CD4-positive, alpha-beta T cell treated with Interleukin-17A for 4 hours (primary cell): ENCODE results near the gene PRR22.
A peak's percentile ranks its signal among the peaks of the same experiment; 100 is the strongest.

Source experiments
- DNase-seq: peaks from one replicate; pipeline ENCODE4 v3.0.0-alpha.2; 2020; ENCODE audit warnings: mixed read lengths

Gene PRR22

GRCh38 chr19:5811117-5811516 lies 26.6 kb upstream of the PRR22 start:
- no peak for DNase-seq

- DNase-seq = no peak
Measured at GRCh38 chr19:5809469-5809868, 24.9 kb upstream of the PRR22 start.

- no peak for DNase-seq
Measured at GRCh38 chr19:5809053-5809452, 24.5 kb upstream of the PRR22 start.

GRCh38 chr19:5808120-5808816 lies 23.7 kb upstream of the PRR22 start:
- DNase-seq = no peak

GRCh38 chr19:5806905-5807304 lies 22.4 kb upstream of the PRR22 start:
- DNase-seq = no peak

GRCh38 chr19:5806133-5806489 lies 21.6 kb upstream of the PRR22 start:
- no peak for DNase-seq

- DNase-seq = peak; percentile 78
Measured at GRCh38 chr19:5805462-5806132, 21.1 kb upstream of the PRR22 start.

GRCh38 chr19:5804516-5805461 lies 20.2 kb upstream of the PRR22 start, which contains the start of gene NRTN:
Gene NRTN (plus strand): TSS chr19:5805067. CDS start chr19:5824166, 19,099 bp downstream.
- peak; percentile 81 for DNase-seq

- peak; percentile 92 for DNase-seq
Measured at GRCh38 chr19:5803752-5804515, 19.4 kb upstream of the PRR22 start.

GRCh38 chr19:5803441-5803751 lies 18.9 kb upstream of the PRR22 start:
- DNase-seq = no peak

GRCh38 chr19:5801796-5802619 lies 17.5 kb upstream of the PRR22 start:
- DNase-seq = peak; percentile 15

- DNase-seq = no peak
Measured at GRCh38 chr19:5800361-5801270, 16.1 kb upstream of the PRR22 start.

GRCh38 chr19:5799247-5800241 lies 15.0 kb upstream of the PRR22 start:
- DNase-seq = no peak

- no peak for DNase-seq
Measured at GRCh38 chr19:5798244-5798643, 13.7 kb upstream of the PRR22 start.

- no peak for DNase-seq
Measured at GRCh38 chr19:5795382-5795919, 10.9 kb upstream of the PRR22 start.

GRCh38 chr19:5793188-5793587 lies 8.6 kb upstream of the PRR22 start:
- no peak for DNase-seq

GRCh38 chr19:5792224-5792623 lies 7.7 kb upstream of the PRR22 start:
- no peak for DNase-seq

GRCh38 chr19:5790559-5791520 lies 6.3 kb upstream of the PRR22 start, which contains the start of gene DUS3L:
Gene DUS3L (minus strand): TSS chr19:5791163. CDS start chr19:5791141, 22 bp downstream.
- DNase-seq = peak; percentile 95
